22Rv1 (cell line): ENCODE measurements around the gene RITA1.

Experiments
- H3K27ac ChIP-seq: fragments of 450-650 bp; 2 replicates; pipeline ENCODE4 v1.5.1; 2017
- CTCF ChIP-seq: fragments of 450-650 bp; IDR thresholded peaks from 2 replicates; pipeline ENCODE4 v1.5.1; 2017; ENCODE audit warnings: mild to moderate bottlenecking
- ZFX ChIP-seq: fragments of 450-650 bp; IDR thresholded peaks from 2 replicates; pipeline ENCODE4 v1.6.1; 2017; ENCODE audit warnings: antibody characterized with exemption, borderline replicate concordance

The RITA1 gene

GRCh38 chr12:113155646-113156045 lies 29.9 kb upstream of the RITA1 start:
- no peak for TF ChIP-seq ZFX
- no peak for TF ChIP-seq CTCF
- H3K27ac ChIP-seq, result no peak overlapping the region; the same call in 1 of the 2 replicates

GRCh38 chr12:113157218-113157859 lies 28.2 kb upstream of the RITA1 start:
- TF ChIP-seq ZFX, result no peak
- TF ChIP-seq CTCF, result no peak
- no peak overlapping the region for H3K27ac ChIP-seq

- H3K27ac ChIP-seq, result no peak overlapping the region
These were observed 26.9 kb upstream of the RITA1 start for GRCh38 chr12:113158439-113159203.

GRCh38 chr12:113159937-113160336 lies 25.6 kb upstream of the RITA1 start:
- no peak overlapping the region for H3K27ac ChIP-seq
- TF ChIP-seq CTCF, result no peak

More at GRCh38 chr12:113158439-113159203, 26.9 kb upstream of the RITA1 start:
- TF ChIP-seq ZFX (no peak), CTCF (no peak)

GRCh38 chr12:113161415-113162016 lies 24.0 kb upstream of the RITA1 start:
- peak overlapping the region; percentile 43; the same call in 1 of the 2 replicates for H3K27ac ChIP-seq
- TF ChIP-seq ZFX (no peak), CTCF (no peak)

GRCh38 chr12:113162102-113163029 lies 23.2 kb upstream of the RITA1 start:
- peak overlapping the region; percentile 43 for H3K27ac ChIP-seq
- no peak for TF ChIP-seq ZFX
- no peak for TF ChIP-seq CTCF
